PC-3 (cell line): Measurements from ENCODE around the gene ARHGEF7. TPM values are rescaled to one million over a fixed set of nuclear protein-coding genes. Genes with fewer than 3 reads are reported as not detected.

ENCODE experiments used
- ATAC-seq: fragments of 200-7000 bp; cut with Tn5 transposase; 2 replicates; pipeline ENCODE4 v1.9.1; 2020; ENCODE audit warnings: mild to moderate bottlenecking, moderate library complexity
- BruUV-seq: library from RNA; stranded (reverse); fragments of 400-500 nt; replicated peaks from 2 replicates; lab custom pipeline; 2021; lab: Mats Ljungman, UMichigan
- CTCF ChIA-PET: fragments of 300-600 bp; sonication (Branson Sonifier 250); formaldehyde crosslinking; loops from one replicate; lab custom pipeline; 2022; ENCODE audit warnings: antibody characterized with exemption; lab: Charles Lee
- POLR2A ChIA-PET: fragments of 300-600 bp; sonication (Branson Sonifier 250); formaldehyde crosslinking; loops from one replicate; lab custom pipeline; 2022; ENCODE audit warnings: antibody characterized with exemption; ENCODE audit not compliant: unreplicated experiment; lab: Charles Lee
- DNase-seq: peaks from one replicate; pipeline ENCODE4 v3.0.0-alpha.2; 2015
- H2AFZ ChIP-seq: fragments of 300-600 bp; sonication (generic); 2 replicates; pipeline ENCODE4 v1.6.0; 2016; ENCODE audit warnings: antibody characterized with exemption, low read length
- H3F3A ChIP-seq: fragments of 300-600 bp; sonication (generic); one replicate; pipeline ENCODE4 v1.6.0; 2017; ENCODE audit warnings: antibody characterized with exemption, low read length, control low read depth, mild to moderate bottlenecking; ENCODE audit not compliant: unreplicated experiment
- H3K27ac ChIP-seq: fragments of 300-600 bp; sonication (generic); 2 replicates; pipeline ENCODE4 v1.5.1; 2016; ENCODE audit warnings: mild to moderate bottlenecking, low read length
- H3K27me3 ChIP-seq: fragments of 300-600 bp; sonication (generic); 2 replicates; pipeline ENCODE4 v1.6.1; 2016; ENCODE audit warnings: low read length, mixed read lengths
- H3K36me3 ChIP-seq: fragments of 300-600 bp; sonication (generic); 2 replicates; pipeline ENCODE4 v1.6.1; 2016; ENCODE audit warnings: low read depth, mixed run types, low read length, mixed read lengths
- H3K4me1 ChIP-seq: fragments of 300-600 bp; sonication (generic); 2 replicates; pipeline ENCODE4 v1.5.1; 2016; ENCODE audit warnings: low read length; ENCODE audit not compliant: insufficient read depth
- H3K4me2 ChIP-seq: fragments of 300-600 bp; sonication (generic); 2 replicates; pipeline ENCODE4 v1.6.0; 2016; ENCODE audit warnings: low read length
- H3K4me3 ChIP-seq: fragments of 300-600 bp; sonication (generic); 2 replicates; pipeline ENCODE4 v1.5.1; 2016; ENCODE audit warnings: mild to moderate bottlenecking, low read length, mixed read lengths
- H3K79me2 ChIP-seq: fragments of 300-600 bp; sonication (generic); 2 replicates; pipeline ENCODE4 v1.6.1; 2017; ENCODE audit warnings: low read length, mixed read lengths
- H3K9ac ChIP-seq: fragments of 300-600 bp; sonication (generic); 2 replicates; pipeline ENCODE4 v1.6.0; 2016; ENCODE audit warnings: mild to moderate bottlenecking, low read length
- H3K9me2 ChIP-seq: fragments of 300-600 bp; sonication (generic); replicated peaks from 2 replicates; pipeline ENCODE4 v1.6.1; 2016; ENCODE audit warnings: mixed run types, low read length, mixed read lengths
- H3K9me3 ChIP-seq: fragments of 300-600 bp; sonication (generic); 2 replicates; pipeline ENCODE4 v1.6.1; 2016; ENCODE audit warnings: low read length, mixed read lengths
- H4K20me1 ChIP-seq: fragments of 300-600 bp; sonication (generic); 2 replicates; pipeline ENCODE4 v1.6.1; 2016; ENCODE audit warnings: low read length, mixed read lengths
- EZH2 ChIP-seq: fragments of 300-600 bp; sonication (generic); IDR thresholded peaks from one replicate; pipeline ENCODE4 v1.6.1; 2017; ENCODE audit warnings: antibody characterized with exemption, mild to moderate bottlenecking, low read length; ENCODE audit not compliant: unreplicated experiment
- EZH2phosphoT487 ChIP-seq: fragments of 300-600 bp; sonication (generic); IDR thresholded peaks from 2 replicates; pipeline ENCODE4 v1.6.1; 2018; ENCODE audit warnings: mild to moderate bottlenecking, antibody characterized with exemption, low read length, borderline replicate concordance
- intact Hi-C: fragments of 100-400 bp; cut with micrococcal nuclease; formaldehyde crosslinking; loops from 2 replicates; pipeline ENCODE4 v1.9.0; 2023
- total RNA-seq: library from RNA; depleted of rRNA; stranded (reverse); fragments of >200 nt; gene quantifications from 2 replicates; pipeline ENCODE4 v1.2.3, GENCODE V29; 2014
- TF ChIP-seq, protein P1 (sequence below): fragments of 300-600 bp; sonication (generic); conservative IDR thresholded peaks from 2 replicates; pipeline ENCODE4 v1.5.1; 2017; ENCODE audit warnings: antibody characterized with exemption, low read depth, mild to moderate bottlenecking, low read length

Gene ARHGEF7
- total RNA-seq, 1 experiment from 2014 or later: 14.7 TPM

DNA sequence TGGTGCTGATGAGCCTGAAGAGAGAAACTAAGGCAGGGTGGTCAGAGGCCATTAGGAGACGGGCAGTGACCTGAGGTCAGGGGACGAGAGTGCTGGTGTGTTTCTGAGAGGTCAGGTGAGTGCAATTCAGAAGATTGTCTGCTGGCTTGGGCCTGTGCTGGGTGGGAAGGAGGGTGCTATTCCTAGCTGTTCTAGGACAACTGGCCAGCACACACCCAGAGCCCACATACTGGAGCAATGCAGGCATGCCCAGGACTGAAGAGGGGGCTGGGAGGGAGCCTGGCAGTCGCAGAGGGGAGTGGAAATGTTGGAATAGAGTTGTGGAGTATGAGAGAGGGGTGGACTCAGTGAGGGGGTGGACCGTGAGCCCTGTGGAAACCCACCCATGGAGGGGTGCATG is 16.5 kb downstream of the ARHGEF7 start:
- no peaks in the 10 kb centered on the region for H3F3A ChIP-seq
- ChIA-PET CTCF (no interaction called here), POLR2A (no interaction called here)
- H3K4me2 ChIP-seq: no peak overlapping the region
- H3K9me2 ChIP-seq: no peaks in the 10 kb centered on the region
- H3K36me3 ChIP-seq: no peaks in the 10 kb centered on the region
- no peak for TF ChIP-seq EZH2phosphoT487
- TF ChIP-seq, protein P1, sequence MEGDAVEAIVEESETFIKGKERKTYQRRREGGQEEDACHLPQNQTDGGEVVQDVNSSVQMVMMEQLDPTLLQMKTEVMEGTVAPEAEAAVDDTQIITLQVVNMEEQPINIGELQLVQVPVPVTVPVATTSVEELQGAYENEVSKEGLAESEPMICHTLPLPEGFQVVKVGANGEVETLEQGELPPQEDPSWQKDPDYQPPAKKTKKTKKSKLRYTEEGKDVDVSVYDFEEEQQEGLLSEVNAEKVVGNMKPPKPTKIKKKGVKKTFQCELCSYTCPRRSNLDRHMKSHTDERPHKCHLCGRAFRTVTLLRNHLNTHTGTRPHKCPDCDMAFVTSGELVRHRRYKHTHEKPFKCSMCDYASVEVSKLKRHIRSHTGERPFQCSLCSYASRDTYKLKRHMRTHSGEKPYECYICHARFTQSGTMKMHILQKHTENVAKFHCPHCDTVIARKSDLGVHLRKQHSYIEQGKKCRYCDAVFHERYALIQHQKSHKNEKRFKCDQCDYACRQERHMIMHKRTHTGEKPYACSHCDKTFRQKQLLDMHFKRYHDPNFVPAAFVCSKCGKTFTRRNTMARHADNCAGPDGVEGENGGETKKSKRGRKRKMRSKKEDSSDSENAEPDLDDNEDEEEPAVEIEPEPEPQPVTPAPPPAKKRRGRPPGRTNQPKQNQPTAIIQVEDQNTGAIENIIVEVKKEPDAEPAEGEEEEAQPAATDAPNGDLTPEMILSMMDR: no peak
- no peak for TF ChIP-seq EZH2
- no peaks in the 10 kb centered on the region for H3K4me1 ChIP-seq
- intact Hi-C loops: no loop called here
- H3K9ac ChIP-seq: no peak overlapping the region
- H4K20me1 ChIP-seq: no peaks in the 10 kb centered on the region
- H3K27ac ChIP-seq: no peak overlapping the region
- H2AFZ ChIP-seq: no peak overlapping the region
- H3K79me2 ChIP-seq: no peaks in the 10 kb centered on the region
- H3K27me3 ChIP-seq: peaks cover 33% of the 10 kb centered on the region
- no TSS peak for BruUV-seq
- H3K9me3 ChIP-seq: no peaks in the 10 kb centered on the region
- DNase-seq (no peak), ATAC-seq (no peak)
- no peak overlapping the region for H3K4me3 ChIP-seq

DNA sequence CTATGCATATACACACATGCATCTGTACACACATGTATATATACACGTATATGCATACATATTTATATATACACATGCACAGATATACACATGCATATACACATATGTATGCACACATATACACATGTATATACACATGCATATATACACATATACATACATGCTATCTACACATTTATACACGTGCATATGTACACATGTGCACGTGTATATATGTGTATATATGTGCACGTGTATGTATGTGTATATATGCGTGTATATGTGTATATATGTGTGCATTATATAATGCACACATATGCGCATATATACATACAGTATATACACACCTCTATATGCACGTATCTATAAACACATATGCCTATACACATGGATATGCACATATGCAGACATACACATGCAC is 17.8 kb downstream of the ARHGEF7 start:
- CTCF ChIA-PET: no interaction called here
- Histone ChIP-seq H3K79me2 (no peaks in the 10 kb centered on the region), H3K36me3 (no peaks in the 10 kb centered on the region), H3K4me3 (no peak overlapping the region), H4K20me1 (no peaks in the 10 kb centered on the region), H3F3A (no peaks in the 10 kb centered on the region), H3K4me2 (no peak overlapping the region), H3K9me3 (no peaks in the 10 kb centered on the region), H3K27ac (no peak overlapping the region), H3K9ac (no peak overlapping the region), H3K4me1 (no peaks in the 10 kb centered on the region), H2AFZ (no peak overlapping the region), H3K9me2 (no peaks in the 10 kb centered on the region), H3K27me3 (peaks cover 21% of the 10 kb centered on the region)
- POLR2A ChIA-PET: no interaction called here
- intact Hi-C loops: no loop called here
- DNase-seq: no peak
- TF ChIP-seq, protein P1: no peak
- no peak for TF ChIP-seq EZH2
- no peak for TF ChIP-seq EZH2phosphoT487
- no TSS peak for BruUV-seq
- no peak for ATAC-seq

DNA sequence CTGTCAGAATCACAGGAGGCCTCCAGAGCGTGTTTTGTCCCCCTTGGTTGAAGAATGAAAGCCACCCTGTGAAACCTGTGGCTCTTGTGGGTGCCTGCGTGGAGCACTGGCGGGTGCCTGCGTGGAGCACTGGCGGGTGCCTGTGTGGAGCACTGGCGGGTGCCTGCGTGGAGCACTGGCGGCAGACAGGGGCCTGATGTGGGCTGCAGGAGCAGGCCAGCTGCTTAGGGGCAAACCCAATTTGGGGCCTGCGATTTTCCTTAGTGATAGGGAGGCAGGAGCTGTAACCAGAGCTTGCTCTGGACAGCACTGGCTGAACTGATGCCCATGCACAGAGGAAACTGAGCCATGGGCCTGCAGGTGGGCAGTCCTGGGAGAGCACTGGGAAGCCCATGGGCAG is 24.3 kb downstream of the ARHGEF7 start:
- Histone ChIP-seq H3K79me2 (no peaks in the 10 kb centered on the region), H2AFZ (no peak overlapping the region), H3K9ac (no peak overlapping the region), H3K9me3 (no peaks in the 10 kb centered on the region), H3K4me3 (no peak overlapping the region), H3K27ac (no peak overlapping the region), H3K36me3 (no peaks in the 10 kb centered on the region), H3K27me3 (peaks cover 62% of the 10 kb centered on the region), H4K20me1 (no peaks in the 10 kb centered on the region), H3K4me2 (no peak overlapping the region), H3F3A (no peaks in the 10 kb centered on the region), H3K9me2 (no peaks in the 10 kb centered on the region), H3K4me1 (no peaks in the 10 kb centered on the region)
- DNase-seq (no peak), ATAC-seq (no peak)
- intact Hi-C loops: no loop called here
- no TSS peak for BruUV-seq
- ChIA-PET CTCF (no interaction called here), POLR2A (no interaction called here)
- TF ChIP-seq EZH2 (no peak), EZH2phosphoT487 (no peak)
- TF ChIP-seq, protein P1: no peak
